ENCODE data around the gene ACO2.

DNA sequence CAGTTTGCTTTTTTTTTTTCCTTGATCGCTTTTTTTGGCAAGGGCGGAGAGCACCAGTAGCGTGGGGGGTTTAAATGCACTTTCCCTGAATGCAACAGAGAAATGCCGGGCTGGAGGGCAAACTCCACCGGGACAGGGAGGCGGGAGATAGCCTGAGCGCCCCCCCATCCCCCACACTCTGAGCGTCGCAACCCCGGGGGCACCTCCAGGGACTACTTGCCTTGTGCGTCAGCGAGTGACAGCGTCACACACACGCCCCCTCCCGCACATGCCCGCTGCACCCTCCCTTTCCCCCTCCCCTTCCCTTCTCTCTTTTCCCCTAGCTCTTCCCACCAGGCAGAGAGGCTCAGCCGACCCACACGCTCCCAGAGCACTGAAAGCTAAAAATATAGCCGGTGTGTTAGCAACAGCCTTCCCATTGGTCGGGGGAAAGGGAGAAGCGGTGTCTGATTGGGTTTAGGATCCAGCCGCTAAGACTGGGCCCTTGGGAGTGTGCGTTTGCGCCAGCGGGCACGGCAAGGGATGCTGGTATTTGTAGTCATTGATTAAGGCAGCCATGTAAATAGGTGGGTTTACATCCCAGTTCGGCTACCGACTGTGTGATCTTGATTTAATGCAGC lies 20.6 kb upstream of the ACO2 start:
- no peak for TF ChIP-seq CTCF (IDR thresholded peaks at IDR 0.05)
- TF ChIP-seq POLR2AphosphoS5 (IDR thresholded peaks at IDR 0.05), result peak; percentile 85
- TF ChIP-seq POLR2A (IDR thresholded peaks at IDR 0.05), result peak; percentile 50 to 70
- peak; percentile 88 for TF ChIP-seq EP300 (IDR thresholded peaks at IDR 0.05)
